ENCODE data around the gene TMEM174.

- TF ChIP-seq POLR2A (IDR thresholded peaks at IDR 0.05) (no peak), CTCF (IDR thresholded peaks at IDR 0.05) (no peak)
Observed at GRCh38 chr5:73140801-73141200, 32.2 kb upstream of the TMEM174 start.
